RCC 7860 (cell line): ENCODE data around the gene SPON1.
"Not testable (repeated sequence)": the region's sequence is repeated elsewhere in the genome, so short reads cannot be mapped to it uniquely, and the experiment has no call there.

Source experiments
- DNase-seq: peaks from one replicate; pipeline ENCODE4 v3.0.0-alpha.2; 2015; ENCODE audit warnings: low spot score
- FAIRE-seq: peaks from 2 replicates; lab custom pipeline; 2012; peaks lifted over from hg19 to GRCh38; lab: Jason Lieb, UNC

SPON1 gene

GRCh38 chr11:14173679-14174078, 211.2 kb downstream of the SPON1 start:
- not testable (repeated sequence) for FAIRE-seq, DNase-seq

- FAIRE-seq, result no peak
- no peak for DNase-seq
These were observed 216.7 kb downstream of the SPON1 start for GRCh38 chr11:14179116-14179820.

GRCh38 chr11:14181121-14181520, 218.6 kb downstream of the SPON1 start:
- FAIRE-seq (no peak), DNase-seq (no peak)

- DNase-seq (no peak), FAIRE-seq (no peak)
These were observed 220.4 kb downstream of the SPON1 start for GRCh38 chr11:14182833-14183364.

- FAIRE-seq (no peak), DNase-seq (no peak)
These were observed 221.8 kb downstream of the SPON1 start for GRCh38 chr11:14184028-14184940.

- FAIRE-seq, result no peak
- DNase-seq, result no peak
These were observed 222.9 kb downstream of the SPON1 start for GRCh38 chr11:14185461-14185860.

- no peak for FAIRE-seq
- no peak for DNase-seq
These were observed 223.7 kb downstream of the SPON1 start for GRCh38 chr11:14186046-14186775.

GRCh38 chr11:14189874-14190273, 227.4 kb downstream of the SPON1 start:
- DNase-seq (no peak), FAIRE-seq (no peak)

GRCh38 chr11:14190992-14191778, 228.7 kb downstream of the SPON1 start:
- FAIRE-seq (no peak), DNase-seq (no peak)

- DNase-seq (no peak), FAIRE-seq (no peak)
These were observed 231.1 kb downstream of the SPON1 start for GRCh38 chr11:14193644-14194043.

GRCh38 chr11:14202251-14203196, 240.0 kb downstream of the SPON1 start:
- no peak for DNase-seq
- no peak for FAIRE-seq

- FAIRE-seq, result no peak
- no peak for DNase-seq
These were observed 240.8 kb downstream of the SPON1 start for GRCh38 chr11:14203321-14203720.

GRCh38 chr11:14212986-14213385, 250.5 kb downstream of the SPON1 start:
- FAIRE-seq (no peak), DNase-seq (no peak)

- no peak for DNase-seq
These were observed 256.2 kb downstream of the SPON1 start for GRCh38 chr11:14218728-14219127.

GRCh38 chr11:14223636-14224288, 261.2 kb downstream of the SPON1 start:
- DNase-seq (no peak), FAIRE-seq (no peak)

More at GRCh38 chr11:14218728-14219127, 256.2 kb downstream of the SPON1 start:
- FAIRE-seq, result no peak

GRCh38 chr11:14224395-14224794, 261.9 kb downstream of the SPON1 start:
- DNase-seq, result no peak
- FAIRE-seq, result no peak

GRCh38 chr11:14225666-14226065, 263.1 kb downstream of the SPON1 start:
- no peak for FAIRE-seq
- no peak for DNase-seq

GRCh38 chr11:14228356-14228755, 265.8 kb downstream of the SPON1 start:
- no peak for DNase-seq
- FAIRE-seq, result no peak

GRCh38 chr11:14229472-14229871, 266.9 kb downstream of the SPON1 start:
- no peak for DNase-seq
- no peak for FAIRE-seq
